ENCODE results near the gene PPFIA3. TPM values are rescaled to one million over a fixed set of nuclear protein-coding genes. Genes with fewer than 3 reads are reported as not detected.

Gene PPFIA3
- total RNA-seq, 1 experiment from 2014 or later: 28.1 TPM

DNA sequence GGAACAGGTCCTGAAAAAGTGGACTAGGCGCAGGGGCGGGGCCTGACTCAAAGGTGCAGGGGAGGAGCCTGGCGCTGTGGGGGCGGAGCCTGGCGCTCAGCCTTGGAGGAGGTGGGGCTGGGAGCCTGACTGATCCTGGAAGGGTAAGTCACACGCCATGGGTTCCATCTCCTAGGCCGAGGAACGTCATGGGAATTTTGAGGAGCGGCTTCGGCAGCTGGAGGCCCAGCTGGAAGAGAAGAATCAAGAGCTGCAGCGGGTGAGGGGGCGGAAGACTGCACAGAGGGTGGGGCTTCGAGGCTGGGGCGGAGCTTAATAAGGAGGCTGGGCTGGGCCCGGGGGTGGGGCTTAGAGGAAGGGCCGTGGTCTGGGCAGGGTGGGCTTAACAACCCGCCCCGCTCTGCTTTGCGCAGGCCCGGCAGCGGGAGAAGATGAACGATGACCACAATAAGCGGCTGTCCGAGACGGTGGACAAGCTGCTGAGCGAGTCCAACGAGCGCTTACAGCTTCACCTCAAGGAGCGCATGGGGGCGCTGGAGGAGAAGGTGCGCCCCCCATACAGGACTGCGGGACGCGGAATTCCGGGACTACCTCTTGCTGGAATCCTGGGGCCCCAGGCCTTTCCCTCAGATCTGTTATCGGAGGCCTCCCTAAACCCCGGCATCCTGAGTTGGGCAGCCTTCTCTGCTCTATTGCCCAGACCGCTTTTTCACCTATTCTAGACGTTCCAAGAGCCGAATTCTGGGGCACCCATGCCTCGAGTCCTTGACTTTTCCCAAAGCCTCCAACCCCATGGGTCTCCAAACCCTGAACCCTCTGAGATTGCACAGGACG lies 14.5 kb downstream of the PPFIA3 start:
- Histone ChIP-seq H4K20me1 (ENCODE audit: insufficient read depth) (no peaks in the 10 kb centered on the region), H3K4me2 (ENCODE audit: low read length) (no peak overlapping the region), H3K79me2 (ENCODE audit: insufficient read depth, low read length) (no peaks in the 10 kb centered on the region), H3K27ac (ENCODE audit: low read depth, low read length) (no peak overlapping the region), H3K4me1 (ENCODE audit: control insufficient read depth in 1 of 2, insufficient read depth in 2 of 2, low read length in 2 of 2) (peaks cover 8 to 24% of the 10 kb centered on the region in 2 experiments), H3K27me3 (ENCODE audit: insufficient read depth, low read length) (no peaks in the 10 kb centered on the region), H2AFZ (ENCODE audit: low read depth, low read length, poor library complexity, severe bottlenecking) (no peak overlapping the region), H3K4me3 (replicated peaks in 1 of 2; ENCODE audit: low read depth in 1 of 2, low read length in 2 of 2) (no peak overlapping the region), H3K36me3 (ENCODE audit: control insufficient read depth in 1 of 2, insufficient read depth in 2 of 2, low read length in 2 of 2) (peaks cover 0 to 15% of the 10 kb centered on the region in 2 experiments; a peak in 2 of 4 replicates), H3K9me2 (ENCODE audit: insufficient read depth) (no peaks in the 10 kb centered on the region), H3K9ac (ENCODE audit: low read length) (no peak overlapping the region), H3K9me3 (ENCODE audit: control insufficient read depth in 1 of 2, insufficient read depth in 1 of 2, low read depth in 1 of 2, low read length in 2 of 2) (no peaks in the 10 kb centered on the region)
- POLR2A ChIA-PET: no interaction called here
- intact Hi-C loops (cut with micrococcal nuclease): no loop called here
- CTCF ChIA-PET: interaction anchor here (1.0 kb wide), 1 partner anchor 13 kb away, joined by 4 read pairs; no protein-coding TSS in a partner anchor
- ATAC-seq: peak; percentile 51
- RAD21 ChIA-PET (ENCODE audit: low non-redundant PET in 1 of 2, low total read pairs in 2 of 2, uncharacterized antibody in 2 of 2, unreplicated experiment in 2 of 2): no interaction called here
- no peak for DNase-seq (ENCODE audit: low read depth, low spot score)
- no TSS peak for BruUV-seq (replicated peaks)
- TF ChIP-seq, protein P1, sequence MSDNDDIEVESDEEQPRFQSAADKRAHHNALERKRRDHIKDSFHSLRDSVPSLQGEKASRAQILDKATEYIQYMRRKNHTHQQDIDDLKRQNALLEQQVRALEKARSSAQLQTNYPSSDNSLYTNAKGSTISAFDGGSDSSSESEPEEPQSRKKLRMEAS (IDR thresholded peaks at IDR 0.05): no peak
- TF ChIP-seq, protein P2, sequence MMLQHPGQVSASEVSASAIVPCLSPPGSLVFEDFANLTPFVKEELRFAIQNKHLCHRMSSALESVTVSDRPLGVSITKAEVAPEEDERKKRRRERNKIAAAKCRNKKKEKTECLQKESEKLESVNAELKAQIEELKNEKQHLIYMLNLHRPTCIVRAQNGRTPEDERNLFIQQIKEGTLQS (IDR thresholded peaks at IDR 0.05): no peak
- TF ChIP-seq RAD21 (IDR thresholded peaks at IDR 0.05; ENCODE audit: low read depth) (no peak), EGR1 (IDR thresholded peaks at IDR 0.05; ENCODE audit: low read depth) (peak; percentile 50; the same call in 1 of the 2 replicates), JUND (IDR thresholded peaks at IDR 0.05) (no peak), SRF (IDR thresholded peaks at IDR 0.05; ENCODE audit: low read depth) (no peak)

DNA sequence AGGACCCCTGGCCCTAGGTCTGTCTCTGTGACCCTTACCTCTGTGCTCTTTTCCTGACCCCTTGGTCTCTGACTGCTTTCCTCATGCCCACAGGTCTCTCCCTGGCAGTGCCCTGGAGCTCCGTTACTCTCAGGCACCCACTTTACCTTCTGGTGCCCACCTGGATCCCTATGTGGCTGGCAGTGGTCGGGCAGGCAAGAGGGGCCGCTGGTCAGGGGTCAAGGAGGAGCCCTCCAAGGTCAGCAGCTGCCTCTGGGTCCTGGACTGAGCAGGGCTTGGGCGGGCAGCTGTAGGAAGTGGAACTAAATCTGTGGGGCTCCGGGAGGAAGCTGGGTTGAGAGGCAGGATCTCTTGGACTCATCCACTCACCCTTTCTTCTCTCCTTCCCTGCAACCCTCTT lies 16.3 kb downstream of the PPFIA3 start:
- RAD21 ChIA-PET (ENCODE audit: low non-redundant PET in 1 of 2, low total read pairs in 2 of 2, uncharacterized antibody in 2 of 2, unreplicated experiment in 2 of 2): no interaction called here
- no peak overlapping the region for H3K9ac ChIP-seq (ENCODE audit: low read length)
- peaks cover 0 to 9% of the 10 kb centered on the region in 2 experiments; a peak in 1 of 4 replicates for H3K36me3 ChIP-seq (ENCODE audit: control insufficient read depth in 1 of 2, insufficient read depth in 2 of 2, low read length in 2 of 2)
- ATAC-seq (no peak), DNase-seq (ENCODE audit: low read depth, low spot score) (no peak)
- H3K9me3 ChIP-seq (ENCODE audit: control insufficient read depth in 1 of 2, insufficient read depth in 1 of 2, low read depth in 1 of 2, low read length in 2 of 2): no peaks in the 10 kb centered on the region
- peaks cover 4 to 16% of the 10 kb centered on the region in 2 experiments for H3K4me1 ChIP-seq (ENCODE audit: control insufficient read depth in 1 of 2, insufficient read depth in 2 of 2, low read length in 2 of 2)
- no peaks in the 10 kb centered on the region for H4K20me1 ChIP-seq (ENCODE audit: insufficient read depth)
- POLR2A ChIA-PET: interaction anchor here (1.2 kb wide), 1 partner anchor 8 kb away, joined by 5 read pairs; no protein-coding TSS in a partner anchor
- BruUV-seq (replicated peaks): no TSS peak
- H3K79me2 ChIP-seq (ENCODE audit: insufficient read depth, low read length): no peaks in the 10 kb centered on the region
- H2AFZ ChIP-seq (ENCODE audit: low read depth, low read length, poor library complexity, severe bottlenecking): no peak overlapping the region
- CTCF ChIA-PET: interaction anchor here (0.6 to 3.3 kb wide), 3 partner anchors 10 to 63 kb away, joined by 3 to 19 read pairs (median 5); no protein-coding TSS in a partner anchor
- H3K27ac ChIP-seq (ENCODE audit: low read depth, low read length): peak overlapping the region; percentile 68
- H3K9me2 ChIP-seq (ENCODE audit: insufficient read depth): no peaks in the 10 kb centered on the region
- intact Hi-C loops (cut with micrococcal nuclease): no loop called here
- no peaks in the 10 kb centered on the region for H3K27me3 ChIP-seq (ENCODE audit: insufficient read depth, low read length)
- H3K4me3 ChIP-seq (replicated peaks in 1 of 2; ENCODE audit: low read depth in 1 of 2, low read length in 2 of 2): no peak overlapping the region
- peak overlapping the region; percentile 33 for H3K4me2 ChIP-seq (ENCODE audit: low read length)
- TF ChIP-seq, protein P3, sequence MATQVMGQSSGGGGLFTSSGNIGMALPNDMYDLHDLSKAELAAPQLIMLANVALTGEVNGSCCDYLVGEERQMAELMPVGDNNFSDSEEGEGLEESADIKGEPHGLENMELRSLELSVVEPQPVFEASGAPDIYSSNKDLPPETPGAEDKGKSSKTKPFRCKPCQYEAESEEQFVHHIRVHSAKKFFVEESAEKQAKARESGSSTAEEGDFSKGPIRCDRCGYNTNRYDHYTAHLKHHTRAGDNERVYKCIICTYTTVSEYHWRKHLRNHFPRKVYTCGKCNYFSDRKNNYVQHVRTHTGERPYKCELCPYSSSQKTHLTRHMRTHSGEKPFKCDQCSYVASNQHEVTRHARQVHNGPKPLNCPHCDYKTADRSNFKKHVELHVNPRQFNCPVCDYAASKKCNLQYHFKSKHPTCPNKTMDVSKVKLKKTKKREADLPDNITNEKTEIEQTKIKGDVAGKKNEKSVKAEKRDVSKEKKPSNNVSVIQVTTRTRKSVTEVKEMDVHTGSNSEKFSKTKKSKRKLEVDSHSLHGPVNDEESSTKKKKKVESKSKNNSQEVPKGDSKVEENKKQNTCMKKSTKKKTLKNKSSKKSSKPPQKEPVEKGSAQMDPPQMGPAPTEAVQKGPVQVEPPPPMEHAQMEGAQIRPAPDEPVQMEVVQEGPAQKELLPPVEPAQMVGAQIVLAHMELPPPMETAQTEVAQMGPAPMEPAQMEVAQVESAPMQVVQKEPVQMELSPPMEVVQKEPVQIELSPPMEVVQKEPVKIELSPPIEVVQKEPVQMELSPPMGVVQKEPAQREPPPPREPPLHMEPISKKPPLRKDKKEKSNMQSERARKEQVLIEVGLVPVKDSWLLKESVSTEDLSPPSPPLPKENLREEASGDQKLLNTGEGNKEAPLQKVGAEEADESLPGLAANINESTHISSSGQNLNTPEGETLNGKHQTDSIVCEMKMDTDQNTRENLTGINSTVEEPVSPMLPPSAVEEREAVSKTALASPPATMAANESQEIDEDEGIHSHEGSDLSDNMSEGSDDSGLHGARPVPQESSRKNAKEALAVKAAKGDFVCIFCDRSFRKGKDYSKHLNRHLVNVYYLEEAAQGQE (IDR thresholded peaks at IDR 0.05; ENCODE audit: low read depth): no peak
- TF ChIP-seq SIN3A (IDR thresholded peaks at IDR 0.05; ENCODE audit: low read depth) (no peak), POLR2AphosphoS5 (IDR thresholded peaks at IDR 0.05; ENCODE audit: low read depth, low read length) (no peak), ZFX (IDR thresholded peaks at IDR 0.05) (no peak), JUND (IDR thresholded peaks at IDR 0.05) (no peak), RAD21 (IDR thresholded peaks at IDR 0.05; ENCODE audit: low read depth) (no peak), ELF1 (IDR thresholded peaks at IDR 0.05; ENCODE audit: borderline replicate concordance, low read depth) (no peak), EZH2 (IDR thresholded peaks at IDR 0.05) (no peak), ZNF274 (IDR thresholded peaks at IDR 0.05; ENCODE audit: low read depth, low read length) (no peak), EGR1 (IDR thresholded peaks at IDR 0.05; ENCODE audit: low read depth) (no peak)
- TF ChIP-seq, protein P1 (IDR thresholded peaks at IDR 0.05): no peak
